Pulmonary artery endothelial cell (primary cell): ENCODE measurements around the gene PRLR. TPM values are rescaled to one million over a fixed set of nuclear protein-coding genes. Genes with fewer than 3 reads are reported as not detected.
"Not testable (repeated sequence)": the region's sequence is repeated elsewhere in the genome, so short reads cannot be mapped to it uniquely, and the experiment has no call there.

Experiments used
- DNase-seq: peaks from one replicate; pipeline ENCODE4 v3.0.0-alpha.2; 2011; ENCODE audit warnings: low read depth, low spot score
- total RNA-seq: library from RNA; depleted of rRNA; stranded (reverse); fragments of >200 nt; gene quantifications from 2 replicates; pipeline ENCODE4 v1.2.3, GENCODE V29; 2014

The PRLR gene
- total RNA-seq, 1 donor from 2014 or later = not detected

DNA sequence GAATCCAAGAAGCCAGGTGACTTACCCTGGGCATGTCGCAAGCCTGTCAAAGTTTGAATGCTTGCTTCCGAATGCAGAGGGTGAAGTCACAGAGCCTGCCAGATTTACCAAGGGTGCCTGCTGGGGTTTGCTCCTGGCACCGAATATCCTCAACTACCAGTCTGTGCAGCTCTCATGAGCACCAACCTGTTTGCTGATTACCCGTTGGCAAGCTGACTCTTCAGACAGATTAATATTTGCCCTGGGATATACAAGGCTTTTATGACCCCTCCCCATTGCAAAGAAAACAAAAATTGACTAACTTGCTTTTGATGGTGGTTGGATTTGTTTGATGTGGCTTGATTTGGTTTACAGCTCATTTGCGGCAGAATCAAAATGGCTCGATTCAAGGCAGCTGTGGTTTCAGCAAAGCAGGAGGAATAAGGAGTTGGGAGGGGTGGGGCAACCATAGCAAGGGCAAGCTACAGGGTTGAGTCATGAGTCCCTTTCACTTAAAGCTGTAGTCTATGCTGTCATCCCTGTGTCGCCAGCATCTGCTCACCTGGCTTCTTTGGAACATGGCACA lies 100.3 kb downstream of the PRLR start:
- no peak for DNase-seq

DNA sequence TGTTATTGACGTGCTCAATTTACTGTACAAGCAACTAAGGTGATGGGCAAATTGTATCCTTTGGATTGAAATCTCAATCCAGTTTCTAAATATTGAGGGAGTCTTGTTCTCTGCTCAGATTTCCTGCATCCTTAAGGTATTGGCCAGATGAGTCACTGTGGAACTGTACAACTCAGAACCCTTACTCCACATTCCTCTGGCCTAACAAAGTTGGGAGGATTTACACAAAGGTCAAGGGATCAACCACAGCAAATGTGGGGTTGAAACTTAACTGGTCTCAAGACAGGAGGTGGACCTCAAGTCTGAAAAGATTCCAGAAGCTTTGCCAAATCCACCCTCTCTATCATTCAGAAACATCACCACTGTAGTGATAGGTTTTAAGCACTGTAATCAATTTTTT lies 101.0 kb downstream of the PRLR start:
- DNase-seq = no peak

DNA sequence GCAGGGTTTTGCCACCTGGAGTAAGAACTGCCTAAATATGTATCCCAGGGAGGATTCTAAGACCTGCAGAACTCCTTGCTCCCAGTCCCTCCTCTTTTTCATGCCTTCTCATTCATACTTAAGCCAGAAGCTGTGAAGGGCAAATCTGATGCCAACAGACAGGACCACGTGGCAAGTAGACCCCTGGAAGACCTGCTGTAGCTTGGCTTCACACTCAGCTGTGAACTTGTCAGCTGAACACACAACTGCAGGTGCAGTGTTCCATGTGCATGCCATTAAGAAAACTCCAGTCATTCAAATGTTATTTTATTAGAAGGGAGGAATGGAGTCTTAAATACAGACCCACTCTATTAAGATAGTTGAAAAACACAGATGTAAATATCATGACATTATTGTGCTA lies 103.3 kb downstream of the PRLR start:
- DNase-seq = no peak

DNA sequence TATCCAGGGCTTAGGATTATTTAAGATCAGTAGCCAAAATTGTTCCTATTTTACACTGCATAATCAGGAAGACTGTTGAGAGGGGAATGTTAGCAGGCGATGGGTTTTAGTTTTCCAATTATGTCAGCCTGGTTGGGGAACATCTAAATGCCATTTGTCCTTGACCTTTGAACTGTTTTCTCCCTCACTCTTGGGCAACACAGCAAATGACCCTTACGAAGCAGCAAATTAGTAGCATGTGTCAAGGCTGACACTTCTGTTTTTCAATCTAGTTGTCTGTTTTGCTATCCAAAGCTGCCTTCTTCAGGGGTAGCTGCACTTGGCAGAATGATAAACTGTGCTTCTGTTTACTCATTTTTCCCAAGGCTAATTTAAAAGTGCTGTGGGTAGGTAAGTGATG lies 104.5 kb downstream of the PRLR start:
- no peak for DNase-seq

DNA sequence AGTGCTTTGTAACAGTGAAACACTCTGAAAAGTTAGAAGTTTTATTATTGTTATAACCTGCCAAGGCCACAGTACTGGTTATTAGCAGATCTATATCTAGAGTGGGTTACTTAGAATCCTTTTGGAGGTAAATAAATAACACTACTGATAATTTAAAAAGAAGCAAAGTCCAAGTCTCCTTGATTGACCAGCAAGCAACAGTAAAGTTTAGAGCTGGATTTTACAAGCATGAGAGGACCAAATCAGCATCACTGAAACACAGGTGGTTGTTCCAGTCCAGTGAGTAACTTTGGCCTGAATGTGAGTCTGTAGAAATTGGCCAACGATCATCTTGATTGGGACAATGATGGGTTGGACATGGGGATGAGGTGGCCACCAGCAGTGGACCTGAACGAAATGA lies 105.4 kb downstream of the PRLR start:
- DNase-seq = no peak

DNA sequence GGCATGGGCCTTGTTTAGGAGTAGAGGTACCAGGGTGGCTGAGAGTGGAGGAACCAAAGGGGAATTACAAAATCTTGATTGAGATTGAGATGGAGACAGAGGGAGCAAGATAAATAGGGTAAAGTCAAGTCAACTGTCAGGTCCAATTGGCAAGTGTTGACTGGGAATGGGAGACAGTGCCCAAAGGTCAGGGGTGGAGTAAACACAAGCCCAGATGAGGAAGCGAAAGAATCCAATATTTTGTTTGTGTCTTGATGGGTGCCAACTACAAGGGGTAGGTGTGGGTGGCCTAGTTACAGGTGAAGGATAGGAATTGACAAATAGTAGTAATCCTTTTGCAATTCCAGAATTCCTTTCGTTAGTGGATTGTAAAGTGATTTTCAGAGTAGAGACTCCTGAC lies 107.5 kb downstream of the PRLR start:
- no peak for DNase-seq

DNA sequence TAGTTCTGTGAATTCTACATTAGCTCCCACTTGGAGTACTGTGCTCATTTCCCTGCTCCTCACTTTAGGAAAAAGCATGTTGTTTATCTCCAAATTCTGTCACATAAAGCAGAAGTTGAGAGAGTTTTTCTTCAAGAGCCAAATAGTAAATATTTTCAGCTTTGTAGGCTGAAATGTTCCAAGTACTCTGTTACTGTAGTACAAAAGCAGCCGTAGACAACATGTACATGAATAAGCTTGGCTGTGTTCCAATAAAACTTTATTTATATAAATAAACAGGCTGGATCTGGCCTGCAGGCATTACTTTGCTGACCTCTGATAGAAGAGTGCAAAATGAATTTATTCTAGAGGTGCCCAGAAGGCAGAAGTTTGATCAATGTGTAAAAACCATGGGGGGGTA lies 109.6 kb downstream of the PRLR start:
- no peak for DNase-seq

DNA sequence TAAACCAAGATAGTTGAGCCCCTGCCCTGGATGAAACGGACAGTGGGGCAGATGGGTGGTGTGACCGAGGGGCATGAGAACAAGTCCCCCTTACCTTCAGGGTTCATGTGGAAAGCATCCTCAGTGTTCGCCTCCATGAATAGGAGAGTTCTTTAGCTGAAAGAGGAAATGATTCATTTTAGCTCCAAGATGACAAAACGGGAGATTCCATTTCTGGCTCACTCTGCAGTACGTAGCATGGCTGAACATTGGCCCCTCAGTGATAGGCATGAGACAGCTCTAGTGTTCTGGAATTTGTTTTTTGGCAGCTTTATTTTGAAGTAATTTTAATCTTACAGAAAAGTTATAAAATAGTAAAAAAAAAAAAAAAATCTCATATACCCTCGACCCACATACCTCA lies 112.3 kb downstream of the PRLR start:
- no peak for DNase-seq

DNA sequence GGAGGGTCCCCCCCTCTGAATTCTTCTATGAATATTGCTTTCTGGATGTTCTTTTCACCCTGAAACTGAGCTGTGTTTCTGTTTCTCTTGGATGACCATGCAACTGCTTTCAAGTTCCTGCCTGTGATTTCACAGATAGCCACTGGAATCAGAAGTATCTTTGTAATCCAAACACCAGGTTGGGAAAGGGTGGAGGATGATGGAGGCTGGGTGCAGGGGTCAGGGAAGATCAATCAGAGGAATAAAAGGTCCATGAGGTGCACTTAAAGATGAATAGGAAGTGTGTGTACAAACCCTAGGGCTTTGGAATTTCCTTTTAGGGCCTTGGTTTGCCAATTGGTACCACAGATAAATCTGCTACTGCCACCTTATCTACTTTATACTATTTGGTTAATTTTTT lies 114.4 kb downstream of the PRLR start:
- no peak for DNase-seq

DNA sequence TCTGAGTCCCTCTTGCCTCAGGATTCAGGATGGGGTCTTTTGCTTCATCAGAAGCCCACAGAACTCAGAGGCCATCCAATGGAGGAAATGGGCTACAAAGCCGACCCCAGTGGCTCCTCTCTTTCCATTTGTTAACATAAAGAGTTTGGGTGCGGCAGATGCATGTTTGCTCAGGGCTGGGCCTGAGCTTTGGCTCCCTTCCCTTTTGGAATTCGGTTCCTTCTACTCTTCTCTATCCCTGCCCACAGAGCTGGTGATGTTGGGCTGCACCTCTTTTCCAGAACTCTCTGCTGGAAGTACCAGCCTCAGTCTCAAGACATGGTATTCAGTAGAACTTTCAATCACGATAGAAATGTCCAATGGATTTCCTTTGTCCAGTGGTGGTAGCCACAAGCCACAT lies 115.6 kb downstream of the PRLR start:
- DNase-seq = no peak

DNA sequence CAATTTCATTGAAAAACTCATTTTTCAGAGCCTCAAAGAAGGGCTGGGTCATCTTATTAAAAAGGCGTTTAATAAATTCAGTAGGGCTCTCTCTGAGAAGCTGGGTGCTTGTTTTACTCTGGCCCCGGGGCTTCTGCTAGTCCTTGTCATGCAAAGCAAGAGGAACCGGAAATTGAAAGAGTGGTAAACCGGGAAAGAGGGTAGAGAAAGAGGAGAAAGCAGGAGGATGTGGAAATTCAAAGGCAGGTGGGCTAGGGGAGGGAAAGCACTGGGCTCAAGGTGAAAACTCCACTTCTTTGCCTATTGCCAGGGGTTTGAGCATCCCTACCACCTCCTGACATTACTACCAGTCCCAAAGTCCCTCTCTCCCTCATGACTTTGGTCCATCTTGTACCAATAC lies 118.0 kb downstream of the PRLR start:
- DNase-seq = no peak

DNA sequence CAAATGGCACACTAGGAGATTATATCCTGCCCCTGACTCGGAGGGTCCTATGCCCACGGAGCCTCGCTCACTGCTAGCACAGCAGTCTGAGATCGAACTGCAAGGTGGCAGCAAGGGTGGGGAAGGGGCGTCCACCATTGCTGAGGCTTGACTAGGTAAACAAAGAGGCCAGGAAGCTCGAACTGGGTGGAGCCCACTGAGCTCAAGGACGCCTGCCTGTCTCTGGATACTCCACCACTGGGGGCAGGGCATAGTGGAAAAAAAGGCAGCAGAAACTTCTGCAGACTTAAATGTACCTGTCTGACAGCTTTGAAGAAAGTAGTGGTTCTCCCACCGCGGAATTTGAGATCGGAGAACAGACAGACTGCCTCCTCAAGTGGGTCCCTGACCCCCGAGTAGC lies 125.7 kb downstream of the PRLR start:
- DNase-seq = not testable (repeated sequence)

DNA sequence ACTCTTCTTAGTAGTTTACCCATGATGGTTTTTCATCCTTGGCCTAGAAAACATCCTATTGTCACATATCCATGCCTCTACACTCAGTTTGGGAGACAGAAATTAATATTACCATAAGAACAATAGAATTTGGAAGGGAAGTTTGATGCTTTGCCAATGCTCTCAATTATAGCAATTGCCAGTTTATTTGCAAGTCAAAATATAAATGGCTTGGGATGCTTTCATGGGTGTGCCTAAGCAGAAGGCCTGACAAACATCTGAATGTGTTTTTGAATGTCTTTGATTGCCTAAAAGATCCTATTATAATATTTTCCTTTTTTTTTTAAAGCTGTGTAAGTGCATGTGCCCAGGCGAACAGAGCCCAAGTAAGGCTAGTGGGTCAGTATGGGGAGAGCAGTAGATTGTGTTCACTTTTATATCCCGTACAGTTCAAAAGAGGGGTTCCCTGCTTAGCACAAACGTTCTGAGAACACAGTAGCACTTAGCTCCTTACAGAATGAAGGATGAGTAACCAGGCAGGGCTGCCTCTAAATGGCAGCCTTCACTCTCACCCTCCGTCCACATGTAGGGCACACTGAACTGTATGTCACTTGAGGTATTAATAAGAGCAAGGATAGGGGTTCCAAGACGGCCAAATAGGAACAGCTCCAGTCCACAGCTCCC lies 126.5 kb downstream of the PRLR start:
- no peak for DNase-seq

DNA sequence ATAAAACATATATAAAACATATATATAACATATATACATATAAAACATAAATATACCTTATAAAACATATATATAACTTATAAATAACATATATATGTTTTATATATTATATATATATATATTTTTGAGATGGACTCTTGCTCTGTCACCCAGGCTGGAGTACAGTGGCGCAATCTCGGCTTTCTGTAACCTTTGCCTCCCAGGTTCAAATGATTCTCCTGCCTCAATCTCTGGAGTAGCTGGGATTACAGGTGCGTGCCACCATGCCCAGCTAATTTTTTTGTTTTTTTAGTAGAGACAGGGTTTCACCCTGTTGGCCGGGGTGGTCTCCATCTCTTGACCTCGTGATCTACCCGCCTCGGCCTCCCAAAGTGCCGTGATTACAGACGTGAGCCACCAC lies 128.6 kb downstream of the PRLR start:
- DNase-seq = not testable (repeated sequence)

DNA sequence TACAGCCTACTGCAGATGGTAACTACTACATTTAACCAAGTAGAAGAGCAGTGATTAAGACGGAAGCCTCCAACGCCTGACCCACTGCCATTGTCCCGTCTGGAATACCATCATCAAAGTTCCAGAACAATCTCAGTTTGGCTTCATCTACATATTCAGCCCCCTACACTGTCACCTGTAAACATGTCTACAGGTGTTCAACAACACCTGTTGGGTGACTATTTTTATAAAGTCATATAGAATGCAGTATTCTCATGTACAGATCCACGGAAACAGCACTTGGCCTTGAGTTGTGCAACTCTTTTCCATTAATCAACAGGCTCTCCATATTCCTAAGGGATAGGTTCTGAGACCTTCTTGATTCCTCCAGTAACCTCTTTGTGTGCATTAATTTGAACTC lies 129.3 kb downstream of the PRLR start:
- DNase-seq = no peak

DNA sequence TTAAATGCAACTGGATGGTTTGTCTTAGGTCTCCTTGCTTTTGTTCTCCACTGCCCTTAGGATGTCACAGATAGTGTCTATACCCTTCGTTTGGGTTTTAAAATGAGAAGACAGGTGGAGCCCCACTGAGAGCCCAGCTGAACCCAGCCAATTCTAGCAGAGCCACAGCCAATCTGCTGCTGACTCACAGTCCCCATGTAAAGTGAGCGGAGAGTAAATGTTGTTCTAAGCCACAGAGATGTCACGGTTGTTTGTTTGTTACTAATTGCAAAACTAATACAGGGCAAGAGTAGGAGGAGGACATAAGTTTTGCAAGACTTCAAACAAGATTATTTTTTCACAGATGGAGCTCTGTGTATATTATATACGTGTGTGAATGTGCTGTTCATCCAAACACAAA lies 132.1 kb downstream of the PRLR start:
- no peak for DNase-seq

DNA sequence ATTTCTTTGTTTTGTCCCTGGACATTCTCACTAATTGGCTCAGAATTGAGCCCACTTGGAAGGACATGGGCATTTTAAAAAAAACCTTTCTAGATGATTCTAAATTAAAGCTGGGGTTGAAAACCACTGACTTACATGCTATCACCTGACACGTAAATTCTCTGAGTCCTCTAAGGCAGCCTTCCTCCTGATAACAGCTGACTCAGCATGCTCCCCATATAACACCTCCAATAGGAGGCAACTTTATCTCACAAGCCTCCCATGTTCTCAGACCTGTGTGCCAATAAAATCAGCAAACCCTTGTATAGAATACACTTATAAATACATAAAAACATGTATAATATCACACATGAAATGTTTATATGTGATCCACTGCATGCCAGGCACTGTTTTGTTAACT lies 133.4 kb downstream of the PRLR start:
- no peak for DNase-seq

DNA sequence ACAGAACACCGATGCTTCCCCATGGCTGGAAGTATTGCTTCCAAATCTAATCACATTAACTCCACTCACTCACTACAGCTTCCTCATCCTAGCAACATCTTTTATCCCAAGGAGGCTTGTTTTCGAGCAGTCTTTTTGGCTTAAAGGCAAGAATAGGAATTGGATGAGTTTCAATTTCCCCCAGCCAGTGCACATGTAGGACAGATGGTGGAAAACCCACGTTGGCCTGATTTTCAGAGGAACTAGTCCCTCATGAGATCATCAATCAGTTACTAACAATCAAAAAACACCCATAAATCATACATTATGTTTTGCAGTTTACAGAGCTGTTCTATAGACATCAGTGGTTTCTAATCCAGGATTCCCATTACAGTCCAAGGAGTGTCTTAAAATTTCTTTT lies 134.1 kb downstream of the PRLR start:
- no peak for DNase-seq

DNA sequence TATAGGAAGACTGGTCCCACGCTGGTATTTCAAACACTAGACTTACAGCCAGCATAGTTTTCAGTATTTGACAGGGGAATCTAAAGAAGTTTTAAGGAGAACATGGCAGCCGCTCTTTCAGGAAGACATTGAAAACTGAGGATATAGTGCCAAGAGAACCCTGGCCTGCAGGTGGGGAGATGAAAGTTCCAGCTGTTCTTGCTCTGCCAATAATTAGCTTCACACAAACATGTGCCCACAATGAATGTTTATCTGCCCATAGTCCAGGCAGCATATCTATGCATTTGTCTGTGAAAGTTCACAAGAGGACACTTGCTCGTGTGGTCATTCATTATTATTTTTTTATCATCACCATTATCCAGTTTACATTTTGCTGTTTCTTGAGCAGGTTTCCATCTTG lies 134.9 kb downstream of the PRLR start:
- no peak for DNase-seq

DNA sequence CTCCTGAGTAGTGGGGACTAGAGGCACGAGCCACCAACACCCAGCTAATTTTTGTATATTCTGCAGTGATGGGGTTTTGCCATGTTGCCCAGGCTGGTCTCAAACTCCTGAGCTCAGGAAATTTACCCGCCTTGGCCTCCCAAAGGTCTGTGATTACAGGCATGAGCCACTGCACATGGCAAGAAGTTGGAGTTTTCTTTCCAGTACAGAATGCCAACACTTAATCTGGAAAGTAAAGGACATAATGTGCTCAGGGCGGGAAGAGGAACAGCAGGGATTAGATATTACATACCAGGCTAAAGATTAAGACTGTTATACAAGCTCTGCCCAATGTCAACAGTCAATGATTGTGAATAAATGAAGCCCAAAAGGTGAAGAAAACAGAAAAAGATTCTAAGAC lies 135.3 kb downstream of the PRLR start:
- no peak for DNase-seq

DNA sequence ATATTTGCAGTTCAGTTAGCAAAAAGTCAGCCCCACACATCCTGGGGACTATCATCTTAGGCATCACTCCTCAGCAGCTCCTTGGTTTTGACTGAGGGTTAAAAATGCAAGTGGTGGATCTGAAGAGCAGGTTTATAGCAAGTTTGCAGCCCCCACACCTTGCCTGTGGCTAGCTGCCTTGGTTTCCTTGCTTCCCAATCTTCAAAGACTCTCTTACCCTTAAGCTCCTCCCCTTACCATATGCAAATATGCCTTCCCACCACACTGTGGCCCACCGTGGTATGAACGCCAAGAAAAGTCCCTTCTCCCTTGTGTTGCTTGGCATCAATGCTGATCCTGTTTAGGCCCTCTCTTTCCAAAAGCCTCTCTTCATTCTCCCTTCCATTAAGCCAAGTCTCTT lies 137.6 kb downstream of the PRLR start:
- DNase-seq = no peak

DNA sequence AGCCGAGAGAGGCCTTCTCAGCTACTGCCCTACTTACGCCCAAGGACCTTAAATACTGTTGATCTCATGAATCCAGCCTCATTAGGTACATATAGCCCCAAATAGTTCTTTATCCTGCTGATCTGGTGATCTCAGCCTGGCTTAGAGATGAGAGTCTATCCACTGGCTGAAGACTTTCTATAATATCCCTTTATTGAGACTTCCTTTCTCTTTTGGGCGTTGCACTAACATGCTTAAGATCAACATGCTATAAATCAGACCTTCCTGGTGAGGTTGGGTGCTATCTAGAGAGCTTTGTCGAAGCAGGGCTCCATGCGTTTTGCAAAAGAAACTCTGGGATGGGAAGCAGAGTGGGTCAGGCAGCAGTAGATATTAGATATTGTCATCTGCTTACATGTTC lies 138.6 kb downstream of the PRLR start:
- DNase-seq = no peak

DNA sequence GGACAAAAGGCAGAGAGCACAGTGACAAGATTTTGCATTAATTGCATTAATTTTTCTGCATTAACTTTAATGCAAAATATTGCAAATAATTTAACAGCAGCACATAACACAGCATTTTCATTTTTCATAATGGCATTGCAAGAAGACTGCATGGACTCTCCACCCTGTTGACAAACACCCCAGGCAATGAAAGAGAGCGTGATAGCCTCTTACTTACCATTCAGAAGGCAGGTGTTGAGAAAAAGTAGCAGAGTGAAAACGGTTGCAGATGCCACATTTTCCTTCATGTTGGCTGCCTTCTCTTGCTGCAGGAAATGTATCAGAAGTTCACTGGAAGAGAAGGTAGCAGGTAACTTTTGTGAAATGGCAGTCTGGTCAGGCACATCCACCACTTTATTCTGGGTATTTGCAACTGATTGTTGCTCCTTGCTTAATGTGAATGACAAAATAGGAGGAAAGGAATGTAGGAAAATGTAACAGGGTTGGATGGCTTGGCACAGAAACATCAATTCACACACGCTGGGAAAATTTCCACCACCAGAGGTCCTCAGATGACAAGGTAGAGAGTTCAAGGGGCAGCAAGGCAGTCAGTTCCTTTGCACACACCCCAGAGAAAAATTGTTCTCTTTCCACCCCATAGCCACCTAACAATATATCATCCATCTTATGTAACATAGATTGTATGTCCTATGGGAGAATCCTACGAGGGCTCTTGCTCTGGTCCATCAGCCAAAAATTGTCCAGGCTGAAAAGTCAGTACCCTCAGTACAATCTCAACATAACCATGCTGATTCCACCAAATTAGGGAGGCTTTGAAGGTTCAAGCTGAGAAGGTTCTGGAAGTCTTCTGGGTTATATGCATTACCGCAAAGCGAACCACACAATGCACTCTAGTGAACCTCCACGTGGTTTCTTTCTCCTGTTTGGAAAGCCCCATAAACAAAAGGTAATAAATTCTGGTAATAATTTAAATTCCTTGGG lies 140.7 kb downstream of the PRLR start:
- DNase-seq = no peak
